H9 (cell line): ENCODE results near the gene REV1. TPM values are rescaled to one million over a fixed set of nuclear protein-coding genes. Genes with fewer than 3 reads are reported as not detected.

Experiments used
- DNase-seq: peaks from one replicate; pipeline ENCODE4 v3.0.0-alpha.2; 2017
- H2AFZ ChIP-seq: one replicate; pipeline ENCODE4 v1.6.1; 2013; ENCODE audit warnings: mild to moderate bottlenecking, low read length, control low read depth, moderate library complexity
- H2AK5ac ChIP-seq: 2 replicates; pipeline ENCODE4 v1.6.1; 2013; ENCODE audit warnings: low read length, control low read depth, mixed read lengths; ENCODE audit not compliant: insufficient read length
- H2BK120ac ChIP-seq: one replicate; pipeline ENCODE4 v1.6.1; 2013; ENCODE audit warnings: low read depth, mild to moderate bottlenecking, low read length, control low read depth, inconsistent platforms; ENCODE audit not compliant: poor library complexity, severe bottlenecking
- H2BK12ac ChIP-seq: 2 replicates; pipeline ENCODE4 v1.6.1; 2013; ENCODE audit warnings: low read length, control low read depth, mixed read lengths, low read depth; ENCODE audit not compliant: insufficient read length
- H2BK15ac ChIP-seq: 2 replicates; pipeline ENCODE4 v1.6.1; 2013; ENCODE audit warnings: low read depth, low read length, control low read depth
- H2BK20ac ChIP-seq: one replicate; pipeline ENCODE4 v1.6.1; 2013; ENCODE audit warnings: low read depth, mild to moderate bottlenecking, low read length, control low read depth, inconsistent platforms; ENCODE audit not compliant: poor library complexity, severe bottlenecking
- H2BK5ac ChIP-seq: 2 replicates; pipeline ENCODE4 v1.6.1; 2013; ENCODE audit warnings: low read length, control low read depth, mixed read lengths; ENCODE audit not compliant: insufficient read length
- H3K14ac ChIP-seq: 2 replicates; pipeline ENCODE4 v1.6.1; 2013; ENCODE audit warnings: low read length, control low read depth; ENCODE audit not compliant: insufficient read depth
- H3K18ac ChIP-seq: 2 replicates; pipeline ENCODE4 v1.6.1; 2013; ENCODE audit warnings: low read depth, mild to moderate bottlenecking, mixed read lengths, low read length, control low read depth; ENCODE audit not compliant: insufficient read length
- H3K23ac ChIP-seq: 2 replicates; pipeline ENCODE4 v1.6.1; 2013; ENCODE audit warnings: low read length, control low read depth, mixed read lengths, low read depth; ENCODE audit not compliant: insufficient read length
- H3K23me2 ChIP-seq: 2 replicates; pipeline ENCODE4 v1.6.1; 2013; ENCODE audit warnings: low read depth, mild to moderate bottlenecking, mixed read lengths, low read length, control low read depth; ENCODE audit not compliant: insufficient read length, poor library complexity, severe bottlenecking
- H3K27ac ChIP-seq: 2 replicates; pipeline ENCODE4 v1.5.1; 2013; ENCODE audit warnings: low read length, control low read depth, mixed read lengths, low read depth; ENCODE audit not compliant: insufficient read length
- H3K27me3 ChIP-seq: 2 replicates; pipeline ENCODE4 v1.6.1; 2013; ENCODE audit warnings: low read length, control low read depth, inconsistent platforms; ENCODE audit not compliant: insufficient read depth
- H3K4ac ChIP-seq: 2 replicates; pipeline ENCODE4 v1.6.1; 2013; ENCODE audit warnings: low read depth, mild to moderate bottlenecking, control low read depth, inconsistent platforms, low read length, moderate library complexity
- H3K4me1 ChIP-seq: 2 replicates; pipeline ENCODE4 v1.6.1; 2013; ENCODE audit warnings: low read length, control low read depth, inconsistent platforms; ENCODE audit not compliant: insufficient read depth
- H3K4me2 ChIP-seq: 2 replicates; pipeline ENCODE4 v1.6.1; 2013; ENCODE audit warnings: low read length, control low read depth, mixed read lengths; ENCODE audit not compliant: insufficient read length, insufficient read depth
- H3K56ac ChIP-seq: 2 replicates; pipeline ENCODE4 v1.6.1; 2013; ENCODE audit warnings: low read depth, mild to moderate bottlenecking, mixed read lengths, low read length, control low read depth; ENCODE audit not compliant: insufficient read length
- H3K79me1 ChIP-seq: 2 replicates; pipeline ENCODE4 v1.6.1; 2013; ENCODE audit warnings: low read depth, mild to moderate bottlenecking, moderate library complexity, low read length, control low read depth, inconsistent platforms; ENCODE audit not compliant: insufficient read depth, poor library complexity, severe bottlenecking
- H3K79me2 ChIP-seq: 2 replicates; pipeline ENCODE4 v1.6.1; 2013; ENCODE audit warnings: low read length, control low read depth, inconsistent platforms; ENCODE audit not compliant: insufficient read depth
- H3K9ac ChIP-seq: 2 replicates; pipeline ENCODE4 v1.6.1; 2013; ENCODE audit warnings: low read length, control low read depth, mixed read lengths; ENCODE audit not compliant: insufficient read length; ENCODE audit errors: extremely low read depth
- H3K9me3 ChIP-seq: one replicate; pipeline ENCODE4 v1.6.1; 2013; ENCODE audit warnings: low read depth, low read length, inconsistent platforms; ENCODE audit not compliant: control insufficient read depth
- H3T11ph ChIP-seq: one replicate; pipeline ENCODE4 v1.6.1; 2013; ENCODE audit warnings: mild to moderate bottlenecking, low read length, control low read depth, inconsistent platforms
- H4K20me1 ChIP-seq: one replicate; pipeline ENCODE4 v1.6.1; 2013; ENCODE audit not compliant: control insufficient read depth, insufficient read length, insufficient read depth
- H4K5ac ChIP-seq: 2 replicates; pipeline ENCODE4 v1.6.1; 2013; ENCODE audit warnings: low read depth, mild to moderate bottlenecking, mixed read lengths, low read length, control low read depth; ENCODE audit not compliant: insufficient read length
- H4K8ac ChIP-seq: replicated peaks from 2 replicates; pipeline ENCODE4 v1.6.1; 2013; ENCODE audit warnings: low read length, control low read depth, mixed read lengths, low read depth; ENCODE audit not compliant: insufficient read length
- H4K91ac ChIP-seq: 2 replicates; pipeline ENCODE4 v1.6.1; 2013; ENCODE audit warnings: low read depth, mild to moderate bottlenecking, moderate library complexity, mixed read lengths, low read length, control low read depth; ENCODE audit not compliant: insufficient read length
- H3K27ac Mint-ChIP-seq, 3 experiments: 2 replicates in 2 of 3; 3 replicates in 1 of 3; pipeline ENCODE4 v1.8.0; 2020 to 2021; ENCODE audit warnings: mixed read lengths in 3 of 3, mild to moderate bottlenecking in 1 of 3, moderate library complexity in 1 of 3
- H3K27me3 Mint-ChIP-seq: 2 replicates; pipeline ENCODE4 v1.8.0; 2021; ENCODE audit warnings: low read depth, mild to moderate bottlenecking, moderate library complexity, mixed read lengths
- H3K36me3 Mint-ChIP-seq, 3 experiments: 2 replicates in 2 of 3; 3 replicates in 1 of 3; pipeline ENCODE4 v1.8.0; 2020 to 2021; ENCODE audit warnings: low read depth in 3 of 3, mixed read lengths in 3 of 3; ENCODE audit not compliant: insufficient read depth in 1 of 3
- H3K4me1 Mint-ChIP-seq, 2 experiments: 2 replicates each; pipeline ENCODE4 v1.8.0; 2020; ENCODE audit warnings: mixed read lengths in 2 of 2
- H3K4me3 Mint-ChIP-seq, 2 experiments: 2 replicates in 1 of 2; 3 replicates in 1 of 2; pipeline ENCODE4 v1.8.0; 2020 to 2021; ENCODE audit warnings: mild to moderate bottlenecking in 2 of 2, mixed read lengths in 2 of 2, moderate library complexity in 1 of 2
- H3K9me3 Mint-ChIP-seq, 2 experiments: 2 replicates in 1 of 2; 3 replicates in 1 of 2; pipeline ENCODE4 v1.8.0; 2020; ENCODE audit warnings: mild to moderate bottlenecking in 2 of 2, mixed read lengths in 2 of 2, moderate library complexity in 1 of 2
- CTCF ChIP-seq: fragments of 200-600 bp; sonication (generic); conservative IDR thresholded peaks from 3 replicates; pipeline ENCODE4 v1.8.0; 2021; ENCODE audit warnings: antibody characterized with exemption, mild to moderate bottlenecking
- total RNA-seq: library from RNA; stranded (reverse); gene quantifications from 2 replicates; pipeline ENCODE4 v1.2.1, GENCODE V29; 2021

The REV1 gene
- total RNA-seq, 1 experiment from 2014 or later: 41.6 TPM

DNA sequence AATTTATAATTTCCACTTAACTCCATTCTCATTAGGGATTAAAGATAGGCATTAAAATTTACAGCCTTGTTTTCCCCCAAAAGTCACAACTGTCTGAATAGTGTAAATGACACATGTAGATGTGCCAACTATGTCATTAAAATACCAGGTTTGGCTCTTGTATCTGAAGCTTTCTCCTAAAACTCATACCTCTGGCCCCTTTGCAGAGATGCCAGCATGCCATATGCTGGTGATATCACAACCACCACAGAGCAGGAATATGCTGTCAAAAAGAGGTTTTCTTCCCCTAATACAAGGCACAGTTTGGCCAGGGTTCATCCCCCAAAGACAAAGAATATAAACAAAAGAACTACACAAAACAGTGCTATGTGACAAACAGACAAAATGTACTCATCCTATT lies 65.4 kb downstream of the REV1 start:
- Histone ChIP-seq H3K4me2 (no peak overlapping the region), H4K20me1 (no peaks in the 10 kb centered on the region), H3K56ac (no peak overlapping the region), H3K9me3 (no peaks in the 10 kb centered on the region), H2BK20ac (no peak overlapping the region), H3K27ac (no peak overlapping the region), H3K9ac (no peak overlapping the region), H4K91ac (no peak overlapping the region), H4K5ac (no peak overlapping the region), H3K23me2 (no peaks in the 10 kb centered on the region), H3K14ac (no peak overlapping the region), H2BK12ac (no peak overlapping the region), H3K4ac (no peak overlapping the region), H3K18ac (no peak overlapping the region), H2BK120ac (no peak overlapping the region), H3K79me2 (no peaks in the 10 kb centered on the region), H2BK15ac (no peak overlapping the region), H3K4me1 (no peaks in the 10 kb centered on the region), H2AK5ac (no peak overlapping the region), H4K8ac (no peak overlapping the region), H3K27me3 (no peaks in the 10 kb centered on the region), H3K79me1 (no peaks in the 10 kb centered on the region), H2BK5ac (no peak overlapping the region), H3K23ac (no peak overlapping the region), H3T11ph (no peak overlapping the region), H2AFZ (no peak overlapping the region)
- H3K9me3 Mint-ChIP-seq: no peaks in the 10 kb centered on the region
- peaks cover 19 to 75% (median 64%) of the 10 kb centered on the region in 3 experiments; a peak in 6 of 7 replicates for H3K36me3 Mint-ChIP-seq
- TF ChIP-seq CTCF: no peak
- no peak overlapping the region for H3K4me3 Mint-ChIP-seq
- no peaks in the 10 kb centered on the region for H3K4me1 Mint-ChIP-seq
- no peak overlapping the region for H3K27ac Mint-ChIP-seq
- H3K27me3 Mint-ChIP-seq: no peaks in the 10 kb centered on the region
- no peak for DNase-seq
